SK-N-MC (cell line): ENCODE data around the gene TNNT2.

Experiments
- EZH2 ChIP-seq: fragments of 200-600 bp; sonication (generic); IDR thresholded peaks from one replicate; pipeline ENCODE4 v1.6.1; 2017; ENCODE audit warnings: antibody characterized with exemption
- POLR2AphosphoS5 ChIP-seq: IDR thresholded peaks from 2 replicates; pipeline ENCODE4 v1.6.1; 2012; ENCODE audit warnings: mild to moderate bottlenecking, low read depth, low read length, borderline replicate concordance

- TF ChIP-seq EZH2 (no peak), POLR2AphosphoS5 (no peak)
These were observed 26.6 kb downstream of the TNNT2 start for GRCh38 chr1:201350884-201351283.
